Measurements from ENCODE around the gene UBLCP1.

DNA sequence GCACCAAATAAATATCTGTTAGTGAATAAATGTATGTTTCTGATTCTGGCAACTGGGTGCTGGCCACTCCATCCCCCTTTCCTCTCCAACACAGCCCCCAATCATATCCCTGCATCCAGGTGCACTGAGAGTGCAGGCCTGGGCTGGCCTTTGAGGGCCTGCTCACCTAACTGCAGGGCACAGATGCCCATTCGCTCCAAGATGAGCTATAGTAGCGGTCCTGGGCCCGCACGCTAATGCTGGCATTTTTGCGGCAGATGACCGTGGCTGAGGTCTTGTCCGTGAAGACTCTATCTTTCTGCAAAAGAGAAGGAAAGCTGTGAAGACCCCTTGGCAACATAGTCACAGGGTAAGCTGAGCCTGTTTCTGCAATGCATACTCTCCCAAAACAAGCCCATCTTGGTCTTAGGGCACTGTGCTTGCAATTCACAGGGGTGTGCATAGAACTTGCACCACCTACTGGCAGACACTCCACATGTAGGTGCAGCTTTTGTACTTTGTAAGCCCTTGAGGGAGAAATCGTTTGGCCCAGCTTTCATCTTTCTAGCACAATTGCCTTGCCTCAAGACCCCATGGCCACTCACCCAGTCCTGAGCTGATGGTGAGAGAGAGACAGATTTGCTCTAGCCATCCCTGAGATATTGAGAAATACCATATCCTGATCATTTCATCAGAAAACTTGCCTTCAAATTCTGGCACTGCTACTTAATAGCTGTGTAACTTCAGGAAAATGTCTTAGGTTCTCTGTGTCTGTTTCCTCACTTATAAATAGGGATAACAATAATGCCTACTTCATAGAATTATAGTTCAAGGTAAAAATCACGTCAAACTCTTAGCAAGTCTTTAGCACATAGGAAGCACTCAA lies 53.7 kb downstream of the UBLCP1 start:
- TF ChIP-seq BHLHE40 (IDR thresholded peaks at IDR 0.05; ENCODE audit: low read depth, low read length): no peak
- TF ChIP-seq POLR2A (IDR thresholded peaks at IDR 0.05; ENCODE audit: low read length): no peak
- TF ChIP-seq EP300 (IDR thresholded peaks at IDR 0.05): no peak
